OCI-LY7 (cell line): ENCODE results near the gene CA9.

Experiments
- CTCF ChIP-seq: fragments of 200-600 bp; sonication (generic); conservative IDR thresholded peaks from 2 replicates; pipeline ENCODE4 v1.5.1; 2014; ENCODE audit warnings: mild to moderate bottlenecking, antibody characterized with exemption, low read length, moderate library complexity, mixed read lengths
- EZH2phosphoT487 ChIP-seq: fragments of 200-600 bp; sonication (generic); IDR thresholded peaks from 2 replicates; pipeline ENCODE4 v1.6.1; 2018; ENCODE audit warnings: low read depth, borderline replicate concordance, mild to moderate bottlenecking, mixed run types, antibody characterized with exemption, low read length, moderate library complexity, mixed read lengths

GRCh38 chr9:35665471-35665818 lies 8.3 kb upstream of the CA9 start:
- TF ChIP-seq CTCF = no peak
- no peak for TF ChIP-seq EZH2phosphoT487
